Coronary artery (tissue), 2 donors: ENCODE data around the gene IGFALS.

Experiments used
- DNase-seq: peaks from one replicate; pipeline ENCODE4 v3.0.0-alpha.2; 2017; ENCODE audit warnings: low spot score
- H3K27ac ChIP-seq, 2 donors: fragments of 200-600 bp; sonication (generic); one replicate each; pipeline ENCODE4 v1.5.1; 2016 to 2019
- H3K4me3 ChIP-seq: fragments of 200-600 bp; sonication (generic); 2 replicates; pipeline ENCODE4 v1.5.1; 2016; ENCODE audit warnings: mild to moderate bottlenecking, moderate library complexity
- CTCF ChIP-seq: fragments of 200-600 bp; sonication (generic); IDR thresholded peaks from one replicate; pipeline ENCODE4 v1.5.1; 2019; ENCODE audit warnings: antibody characterized with exemption

IGFALS gene

GRCh38 chr16:1793578-1794220 is at the start of gene IGFALS:
Gene IGFALS (minus strand): TSS chr16:1793705. CDS start chr16:1793652, 53 bp downstream.
- no peak within 1 kb of the TSS for H3K27ac ChIP-seq
- no peak within 1 kb of the TSS for H3K4me3 ChIP-seq
- TF ChIP-seq CTCF, result no peak
- DNase-seq, result no peak

GRCh38 chr16:1839554-1839953 is 46.0 kb upstream of the IGFALS start:
- Histone ChIP-seq H3K4me3 (no peak overlapping the region), H3K27ac (no peak overlapping the region)
- DNase-seq, result no peak
- TF ChIP-seq CTCF, result no peak

GRCh38 chr16:1834096-1834495 is 40.6 kb upstream of the IGFALS start:
- no peak for DNase-seq
- Histone ChIP-seq H3K27ac (no peak overlapping the region), H3K4me3 (no peak overlapping the region)
- TF ChIP-seq CTCF, result no peak

- no peak overlapping the region for H3K27ac ChIP-seq
- DNase-seq, result no peak
- H3K4me3 ChIP-seq, result no peak overlapping the region
- no peak for TF ChIP-seq CTCF
Measured at GRCh38 chr16:1832838-1833454, 39.4 kb upstream of the IGFALS start.

- no peak for TF ChIP-seq CTCF
- no peak for DNase-seq
- H3K4me3 ChIP-seq, result no peak overlapping the region
- no peak overlapping the region for H3K27ac ChIP-seq
Measured at GRCh38 chr16:1831186-1832075, 37.9 kb upstream of the IGFALS start.

- H3K27ac ChIP-seq, result no peak overlapping the region
- no peak for DNase-seq
- no peak for TF ChIP-seq CTCF
- H3K4me3 ChIP-seq, result no peak overlapping the region
Measured at GRCh38 chr16:1830213-1830612, 36.7 kb upstream of the IGFALS start.
